K562 (cell line): ENCODE results near the gene SLC2A6. TPM values are rescaled to one million over a fixed set of nuclear protein-coding genes. Genes with fewer than 3 reads are reported as not detected.

Experiments
- ATAC-seq: fragments of 200-7000 bp; cut with Tn5 transposase; 3 replicates; pipeline ENCODE4 v1.9.1; 2020; ENCODE audit warnings: moderate library complexity
- BruUV-seq: library from RNA; stranded (reverse); fragments of 400-500 nt; replicated peaks from 2 replicates; lab custom pipeline; 2021; lab: Mats Ljungman, UMichigan
- CTCF ChIA-PET: fragments of 300-600 bp; formaldehyde crosslinking; extraction: SDS; loops from one replicate; lab custom pipeline; 2021; ENCODE audit warnings: low intra/inter-chr PET ratio; lab: Yijun Ruan, JAX
- POLR2A ChIA-PET: fragments of 300-600, 350-650 bp; sonication (Branson Sonifier 250); formaldehyde crosslinking; extraction: SDS; loops from one replicate; lab custom pipeline; 2021; ENCODE audit warnings: antibody characterized with exemption, inconsistent platforms; lab: Yijun Ruan, JAX
- DNase-seq, 4 experiments: peaks; one replicate each; pipeline versions ENCODE4 v3.0.0 to v3.0.0-alpha.2; 2011 to 2018; ENCODE audit warnings: low spot score in 3 of 4, mixed read lengths in 3 of 4; ENCODE audit errors: extremely low read depth in 1 of 4
- FAIRE-seq: peaks from 2 replicates; lab custom pipeline; 2011; peaks lifted over from hg19 to GRCh38; lab: Jason Lieb, UNC
- H2AFZ ChIP-seq: 2 replicates; pipeline ENCODE4 v1.6.0; 2011; ENCODE audit warnings: low read depth, low read length, control low read depth, inconsistent platforms
- H3K27ac ChIP-seq: fragments of 200-600 bp; 3 replicates; pipeline ENCODE4 v1.8.0; 2011; ENCODE audit warnings: low read depth, mild to moderate bottlenecking, control low read depth, inconsistent platforms, low read length, moderate library complexity, mixed read lengths; ENCODE audit errors: extremely low read depth
- H3K27me3 ChIP-seq, 2 experiments: fragments of 300-600 bp in 1 of 2; 2 replicates in 1 of 2; 3 replicates in 1 of 2; pipeline versions ENCODE4 v1.6.0 to v1.8.0; 2011; ENCODE audit warnings: inconsistent platforms in 2 of 2, low read length in 2 of 2, mild to moderate bottlenecking in 1 of 2, mixed read lengths in 1 of 2, moderate library complexity in 1 of 2; ENCODE audit not compliant: control insufficient read depth in 2 of 2, insufficient read depth in 2 of 2
- H3K36me3 ChIP-seq: fragments of 300-600 bp; 3 replicates; pipeline ENCODE4 v1.8.0; 2011; ENCODE audit warnings: mild to moderate bottlenecking, low read length, inconsistent platforms; ENCODE audit not compliant: control insufficient read depth, insufficient read depth
- H3K4me1 ChIP-seq, 2 experiments: fragments of 200-600 bp in 1 of 2; replicated peaks in 1 of 2; 2 replicates in 1 of 2; 3 replicates in 1 of 2; pipeline versions ENCODE4 v1.5.1 to v1.8.0; 2011; ENCODE audit warnings: inconsistent platforms in 2 of 2, low read length in 2 of 2, mild to moderate bottlenecking in 1 of 2, mixed read lengths in 1 of 2, moderate library complexity in 1 of 2; ENCODE audit not compliant: control insufficient read depth in 2 of 2, insufficient read depth in 2 of 2
- H3K4me2 ChIP-seq: 2 replicates; pipeline ENCODE4 v1.6.1; 2011; ENCODE audit warnings: low read length, control low read depth, inconsistent platforms, mixed read lengths; ENCODE audit not compliant: insufficient read depth
- H3K4me3 ChIP-seq: fragments of 200-600 bp; sonication (generic), shearing (Covaris generic); 2 replicates; pipeline ENCODE4 v1.5.1; 2016; ENCODE audit warnings: control low read depth, inconsistent platforms
- H3K79me2 ChIP-seq: fragments of 200-600 bp; 3 replicates; pipeline ENCODE4 v1.8.0; 2011; ENCODE audit warnings: low read length, inconsistent platforms; ENCODE audit not compliant: control insufficient read depth, insufficient read depth
- H3K9ac ChIP-seq, 2 experiments: 2 replicates each; pipeline versions ENCODE4 v1.6.0 to v1.6.1; 2011; ENCODE audit warnings: low read depth in 2 of 2, low read length in 2 of 2, control low read depth in 1 of 2, inconsistent platforms in 1 of 2, mild to moderate bottlenecking in 1 of 2, mixed read lengths in 1 of 2; ENCODE audit not compliant: insufficient read depth in 1 of 2
- H3K9me1 ChIP-seq: one replicate; pipeline ENCODE4 v1.6.0; 2011; ENCODE audit warnings: inconsistent platforms, mild to moderate bottlenecking, low read length, moderate library complexity; ENCODE audit not compliant: control insufficient read depth, insufficient read depth
- H3K9me3 ChIP-seq: replicated peaks from 2 replicates; pipeline ENCODE4 v1.5.1; 2011; ENCODE audit warnings: low read depth, low read length, inconsistent platforms; ENCODE audit not compliant: control insufficient read depth, insufficient read depth
- H4K20me1 ChIP-seq: replicated peaks from 2 replicates; pipeline ENCODE4 v1.6.1; 2011; ENCODE audit warnings: low read length, inconsistent platforms, mixed read lengths; ENCODE audit not compliant: control insufficient read depth, insufficient read depth
- EP400 ChIP-seq: fragments of 450-650 bp; IDR thresholded peaks from 2 replicates; pipeline ENCODE4 v1.6.1; 2017; ENCODE audit warnings: antibody characterized with exemption, mild to moderate bottlenecking, moderate library complexity
- PURB ChIP-seq: sonication (generic); formaldehyde crosslinking; IDR thresholded peaks from 2 replicates; pipeline ENCODE4 v1.9.0; 2021; ENCODE audit warnings: low read depth, mild to moderate bottlenecking, missing genetic modification reagents
- TFAM ChIP-seq: fragments of 250-450 bp; sonication (Bioruptor Pico); conservative IDR thresholded peaks from 2 replicates; pipeline ENCODE4 v1.5.0; 2021; ENCODE audit warnings: mild to moderate bottlenecking, moderate library complexity
- ZFP36 ChIP-seq: fragments of 150-350 bp; IDR thresholded peaks from 2 replicates; pipeline ENCODE4 v1.6.1; 2018; ENCODE audit warnings: low read length, low read depth; ENCODE audit not compliant: partially characterized antibody
- WGBS: fragments of 100-300 bp; shearing (Covaris generic); methylation state at CpG from one replicate; pipeline ENCODE4 v1.1.6; 2016; ENCODE audit warnings: low coverage, mixed read lengths; ENCODE audit not compliant: insufficient coverage; ENCODE audit errors: missing lambda C conversion rate; 5-methylcytosine and 5-hydroxymethylcytosine counted together
- in situ Hi-C: fragments of 300-500 bp; cut with MboI; formaldehyde crosslinking; loops from 4 replicates; pipeline ENCODE4 v1.15.0; 2018; ENCODE audit warnings: inconsistent platforms, mixed read lengths
- intact Hi-C: fragments of 100-400 bp; cut with micrococcal nuclease; formaldehyde crosslinking; loops from 2 replicates; pipeline ENCODE4 v1.14.2; 2022
- polyA plus RNA-seq, 8 experiments: library from polyadenylated mRNA; depleted of rRNA in 4 of 8; stranded (reverse) in 5 of 8; unstranded in 3 of 8; fragments of >200 nt; fragmentation: Nextera tagmentation in 2 of 8; fragmentation: Illumina TruSeq in 1 of 8; extraction: Ambion mirVana in 2 of 8; extraction: Trizol in 1 of 8; gene quantifications; 2 replicates each; pipeline versions ENCODE4 v1.2.1 to v1.2.3, GENCODE V29; 2011 to 2014; ENCODE audit warnings: inconsistent platforms in 1 of 8, missing spikeins in 1 of 8
- total RNA-seq, 7 experiments: library from RNA; depleted of rRNA in 6 of 7; stranded (reverse); fragments of >200 nt in 6 of 7; fragmentation: Illumina TruSeq in 2 of 7; extraction: Trizol in 2 of 7; gene quantifications; 2 replicates each; pipeline versions ENCODE4 v1.2.1 to v1.2.3, GENCODE V29; 2011 to 2021; ENCODE audit warnings: low replicate concordance in 1 of 7
- TF ChIP-seq, protein P1 (sequence below): IDR thresholded peaks from 2 replicates; pipeline ENCODE4 v1.6.1; 2016; ENCODE audit warnings: missing genetic modification characterization, missing compliant biosample characterization
- TF ChIP-seq, protein P2 (sequence below): sonication (generic); formaldehyde crosslinking; IDR thresholded peaks from 2 replicates; pipeline ENCODE4 v1.8.1; 2023; ENCODE audit warnings: mild to moderate bottlenecking, missing genetic modification reagents
- TF ChIP-seq, protein P3 (sequence below): fragments of 450-650 bp; formaldehyde crosslinking; IDR thresholded peaks from 2 replicates; pipeline ENCODE4 v1.4.0; 2022; ENCODE audit warnings: missing genetic modification characterization
- TF ChIP-seq, protein P4 (sequence below): fragments of 450-650 bp; IDR thresholded peaks from 2 replicates; pipeline ENCODE4 v1.6.1; 2016

Gene SLC2A6
- total and polyA plus RNA-seq, 9 of the 15 experiments (the other 6 are each of a cell fraction or from before 2014, with no cell fraction given): 0.04 to 0.38 (median 0.09) TPM; not detected in 3

DNA sequence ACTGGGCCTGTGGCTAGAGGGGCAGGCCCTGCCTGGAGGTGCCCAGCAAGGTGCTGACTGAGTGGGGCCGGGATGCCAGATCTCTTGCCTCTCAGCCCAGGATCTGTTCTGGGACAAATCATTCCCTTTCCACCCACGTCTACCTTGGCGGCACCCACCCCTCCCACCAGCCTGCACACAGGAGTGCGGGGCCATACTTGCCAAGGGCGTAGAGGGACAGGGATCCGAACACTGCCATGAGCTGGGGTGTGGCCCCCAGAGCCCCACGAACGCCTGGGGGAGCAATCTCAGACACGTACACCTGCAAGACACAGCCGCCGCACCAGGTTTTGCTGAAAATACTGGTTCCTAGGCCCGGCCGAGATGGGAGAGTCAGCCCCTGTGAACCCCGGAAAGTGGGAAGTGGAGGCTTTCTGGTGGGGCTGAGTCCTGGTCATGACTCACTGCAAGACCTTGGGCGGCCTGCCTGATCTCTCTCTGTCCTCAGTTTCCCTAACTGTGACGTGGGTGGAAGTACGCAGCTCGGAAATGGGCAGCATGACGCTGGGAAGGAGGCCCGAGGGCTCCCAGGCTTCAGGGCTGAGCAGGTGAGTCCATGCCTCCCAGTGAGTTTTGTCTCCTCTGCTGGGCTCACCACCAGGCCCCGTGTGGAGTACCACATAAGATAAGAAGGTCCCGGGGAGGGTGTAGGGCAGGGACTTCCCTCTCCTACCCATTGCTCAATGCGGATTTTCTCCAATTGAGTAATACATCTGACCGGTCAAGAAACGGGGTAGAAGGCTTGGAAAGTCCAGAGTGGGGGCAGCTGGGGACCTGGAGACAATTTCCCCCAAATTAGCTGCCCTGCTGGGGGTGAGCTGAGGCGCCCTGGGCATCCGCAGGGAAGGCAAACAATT is 2.6 kb downstream of the SLC2A6 start (continued):
- TF ChIP-seq, protein P1, sequence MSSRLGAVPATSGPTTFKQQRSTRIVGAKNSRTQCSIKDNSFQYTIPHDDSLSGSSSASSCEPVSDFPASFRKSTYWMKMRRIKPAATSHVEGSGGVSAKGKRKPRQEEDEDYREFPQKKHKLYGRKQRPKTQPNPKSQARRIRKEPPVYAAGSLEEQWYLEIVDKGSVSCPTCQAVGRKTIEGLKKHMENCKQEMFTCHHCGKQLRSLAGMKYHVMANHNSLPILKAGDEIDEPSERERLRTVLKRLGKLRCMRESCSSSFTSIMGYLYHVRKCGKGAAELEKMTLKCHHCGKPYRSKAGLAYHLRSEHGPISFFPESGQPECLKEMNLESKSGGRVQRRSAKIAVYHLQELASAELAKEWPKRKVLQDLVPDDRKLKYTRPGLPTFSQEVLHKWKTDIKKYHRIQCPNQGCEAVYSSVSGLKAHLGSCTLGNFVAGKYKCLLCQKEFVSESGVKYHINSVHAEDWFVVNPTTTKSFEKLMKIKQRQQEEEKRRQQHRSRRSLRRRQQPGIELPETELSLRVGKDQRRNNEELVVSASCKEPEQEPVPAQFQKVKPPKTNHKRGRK (tag): no peak
- no peak for TF ChIP-seq PURB
- TF ChIP-seq, protein P2, sequence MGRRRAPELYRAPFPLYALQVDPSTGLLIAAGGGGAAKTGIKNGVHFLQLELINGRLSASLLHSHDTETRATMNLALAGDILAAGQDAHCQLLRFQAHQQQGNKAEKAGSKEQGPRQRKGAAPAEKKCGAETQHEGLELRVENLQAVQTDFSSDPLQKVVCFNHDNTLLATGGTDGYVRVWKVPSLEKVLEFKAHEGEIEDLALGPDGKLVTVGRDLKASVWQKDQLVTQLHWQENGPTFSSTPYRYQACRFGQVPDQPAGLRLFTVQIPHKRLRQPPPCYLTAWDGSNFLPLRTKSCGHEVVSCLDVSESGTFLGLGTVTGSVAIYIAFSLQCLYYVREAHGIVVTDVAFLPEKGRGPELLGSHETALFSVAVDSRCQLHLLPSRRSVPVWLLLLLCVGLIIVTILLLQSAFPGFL: no peak
- no peak for TF ChIP-seq TFAM (CRISPR knock-in tag)

DNA sequence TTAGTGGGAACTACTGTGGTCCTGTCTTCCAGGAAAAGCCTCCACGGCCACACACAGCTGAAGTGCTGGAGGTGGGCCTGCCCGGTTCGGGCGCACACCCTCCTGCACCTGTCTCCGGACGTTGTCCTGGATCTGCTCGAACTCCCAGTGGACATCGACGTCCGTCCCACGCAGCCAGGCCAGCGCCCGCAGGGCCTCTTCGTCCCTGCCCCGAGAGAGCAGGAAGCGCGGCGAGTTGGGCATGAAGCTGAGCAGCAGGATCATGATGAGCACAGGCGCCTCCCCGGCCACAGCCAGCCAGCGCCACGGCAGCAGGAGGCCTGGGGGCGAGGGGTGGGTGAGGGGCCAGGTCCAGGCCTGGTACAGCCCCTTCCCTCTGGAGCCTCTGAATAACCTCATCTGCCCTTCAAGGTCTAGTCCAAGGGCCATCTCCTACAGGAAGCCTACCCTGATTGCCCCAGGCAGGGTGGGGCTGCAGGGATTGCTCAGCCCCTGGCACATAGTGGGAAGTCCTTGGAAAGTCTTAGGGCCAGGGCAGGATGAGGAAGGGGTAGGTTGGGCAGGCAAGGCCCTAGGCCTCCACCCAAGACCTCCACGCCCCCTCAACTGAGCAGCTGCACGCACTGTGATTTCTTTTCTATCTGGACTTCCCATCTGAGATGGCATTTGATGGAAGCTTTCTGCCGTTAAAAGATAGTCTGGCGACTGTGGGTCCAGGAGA is 3.4 kb downstream of the SLC2A6 start:
- H3K36me3 ChIP-seq: no peaks in the 10 kb centered on the region
- H3K9me3 ChIP-seq: no peaks in the 10 kb centered on the region
- 20% methylated on average over 24 of the region's 27 CpGs for WGBS
- POLR2A ChIA-PET: interaction anchor here (1.0 kb wide), 1 partner anchor 128 kb away, joined by 4 read pairs; the partner anchor contains the start of genes MED22 and RPL7A
- no TSS peak for BruUV-seq
- intact Hi-C loops: no loop called here
- no peaks in the 10 kb centered on the region for H3K79me2 ChIP-seq
- H3K9me1 ChIP-seq: no peaks in the 10 kb centered on the region
- H4K20me1 ChIP-seq: peaks cover 19% of the 10 kb centered on the region
- no peak overlapping the region for H3K4me3 ChIP-seq
- no peak overlapping the region for H3K9ac ChIP-seq
- in situ Hi-C loops: no loop called here
- ATAC-seq (no peak), FAIRE-seq (no peak), DNase-seq (no peak)
- H3K4me1 ChIP-seq: peaks cover 0 to 54% of the 10 kb centered on the region in 2 experiments; a peak in 3 of 5 replicates
- H3K27me3 ChIP-seq: peaks cover 14 to 55% of the 10 kb centered on the region in 2 experiments
- CTCF ChIA-PET: no interaction called here
- no peak overlapping the region for H3K4me2 ChIP-seq
- no peak overlapping the region for H2AFZ ChIP-seq
- no peak overlapping the region for H3K27ac ChIP-seq
- TF ChIP-seq EP400 (no peak), ZFP36 (peak; percentile 93)
- TF ChIP-seq, protein P3, sequence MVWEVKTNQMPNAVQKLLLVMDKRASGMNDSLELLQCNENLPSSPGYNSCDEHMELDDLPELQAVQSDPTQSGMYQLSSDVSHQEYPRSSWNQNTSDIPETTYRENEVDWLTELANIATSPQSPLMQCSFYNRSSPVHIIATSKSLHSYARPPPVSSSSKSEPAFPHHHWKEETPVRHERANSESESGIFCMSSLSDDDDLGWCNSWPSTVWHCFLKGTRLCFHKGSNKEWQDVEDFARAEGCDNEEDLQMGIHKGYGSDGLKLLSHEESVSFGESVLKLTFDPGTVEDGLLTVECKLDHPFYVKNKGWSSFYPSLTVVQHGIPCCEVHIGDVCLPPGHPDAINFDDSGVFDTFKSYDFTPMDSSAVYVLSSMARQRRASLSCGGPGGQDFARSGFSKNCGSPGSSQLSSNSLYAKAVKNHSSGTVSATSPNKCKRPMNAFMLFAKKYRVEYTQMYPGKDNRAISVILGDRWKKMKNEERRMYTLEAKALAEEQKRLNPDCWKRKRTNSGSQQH (CRISPR knock-in tag): no peak
- TF ChIP-seq, protein P4, sequence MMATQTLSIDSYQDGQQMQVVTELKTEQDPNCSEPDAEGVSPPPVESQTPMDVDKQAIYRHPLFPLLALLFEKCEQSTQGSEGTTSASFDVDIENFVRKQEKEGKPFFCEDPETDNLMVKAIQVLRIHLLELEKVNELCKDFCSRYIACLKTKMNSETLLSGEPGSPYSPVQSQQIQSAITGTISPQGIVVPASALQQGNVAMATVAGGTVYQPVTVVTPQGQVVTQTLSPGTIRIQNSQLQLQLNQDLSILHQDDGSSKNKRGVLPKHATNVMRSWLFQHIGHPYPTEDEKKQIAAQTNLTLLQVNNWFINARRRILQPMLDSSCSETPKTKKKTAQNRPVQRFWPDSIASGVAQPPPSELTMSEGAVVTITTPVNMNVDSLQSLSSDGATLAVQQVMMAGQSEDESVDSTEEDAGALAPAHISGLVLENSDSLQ: no peak
- TF ChIP-seq, all 486 proteins: peak for 1
